ES-I3 (cell line): ENCODE data around the gene SYTL1.
"Not testable (repeated sequence)": the region's sequence is repeated elsewhere in the genome, so short reads cannot be mapped to it uniquely, and the experiment has no call there.

Source experiments
- H3K36me3 ChIP-seq: 2 replicates; pipeline ENCODE4 v1.6.1; 2013; ENCODE audit warnings: mild to moderate bottlenecking, low read length, control low read depth, moderate library complexity; ENCODE audit not compliant: insufficient read depth
- H3K4me1 ChIP-seq: 2 replicates; pipeline ENCODE4 v1.6.1; 2013; ENCODE audit warnings: mild to moderate bottlenecking, control low read depth, low read length; ENCODE audit not compliant: insufficient read depth
- H3K9ac ChIP-seq: 2 replicates; pipeline ENCODE4 v1.6.1; 2013; ENCODE audit warnings: low read depth, mild to moderate bottlenecking, low read length, moderate library complexity
- H3K9me3 ChIP-seq: 2 replicates; pipeline ENCODE4 v1.6.1; 2013; ENCODE audit warnings: mild to moderate bottlenecking, low read length, moderate library complexity; ENCODE audit not compliant: control insufficient read depth, insufficient read depth

SYTL1 gene

GRCh38 chr1:27372808-27373690, 31.2 kb downstream of the SYTL1 start:
- no peaks in the 10 kb centered on the region for H3K36me3 ChIP-seq
- H3K4me1 ChIP-seq, result no peaks in the 10 kb centered on the region; the same call in 1 of the 2 replicates
- H3K9ac ChIP-seq, result no peak overlapping the region
- no peaks in the 10 kb centered on the region for H3K9me3 ChIP-seq

GRCh38 chr1:27374362-27375086, 32.7 kb downstream of the SYTL1 start, which contains the start of gene FCN3:
TSS of gene FCN3 (minus strand) at chr1:27374824. CDS start at chr1:27374818, 6 bp downstream.
- Histone ChIP-seq H3K36me3 (no peaks in the 10 kb centered on the region), H3K9me3 (no peaks in the 10 kb centered on the region), H3K4me1 (no peaks in the 10 kb centered on the region; the same call in 1 of the 2 replicates), H3K9ac (no peak within 1 kb of the TSS)

- no peaks in the 10 kb centered on the region for H3K9me3 ChIP-seq
- no peaks in the 10 kb centered on the region for H3K4me1 ChIP-seq
- no peaks in the 10 kb centered on the region for H3K36me3 ChIP-seq
- H3K9ac ChIP-seq, result no peak overlapping the region
Measured at GRCh38 chr1:27377760-27378495, 36.1 kb downstream of the SYTL1 start.

- Histone ChIP-seq H3K36me3 (no peaks in the 10 kb centered on the region), H3K4me1 (no peaks in the 10 kb centered on the region), H3K9ac (no peak overlapping the region), H3K9me3 (no peaks in the 10 kb centered on the region)
Measured at GRCh38 chr1:27379564-27380122, 37.8 kb downstream of the SYTL1 start.

GRCh38 chr1:27380224-27380623, 38.4 kb downstream of the SYTL1 start:
- no peak overlapping the region for H3K9ac ChIP-seq
- no peaks in the 10 kb centered on the region for H3K4me1 ChIP-seq
- H3K9me3 ChIP-seq, result no peaks in the 10 kb centered on the region
- H3K36me3 ChIP-seq, result no peaks in the 10 kb centered on the region

- no peaks in the 10 kb centered on the region for H3K4me1 ChIP-seq
- no peak overlapping the region for H3K9ac ChIP-seq
- H3K36me3 ChIP-seq, result no peaks in the 10 kb centered on the region
- no peaks in the 10 kb centered on the region for H3K9me3 ChIP-seq
Measured at GRCh38 chr1:27380766-27381733, 39.2 kb downstream of the SYTL1 start.

- no peaks in the 10 kb centered on the region for H3K9me3 ChIP-seq
- H3K4me1 ChIP-seq, result no peaks in the 10 kb centered on the region
- H3K36me3 ChIP-seq, result no peaks in the 10 kb centered on the region
- no peak overlapping the region for H3K9ac ChIP-seq
Measured at GRCh38 chr1:27381969-27382762, 40.3 kb downstream of the SYTL1 start.

GRCh38 chr1:27383039-27383605, 41.3 kb downstream of the SYTL1 start, which contains the start of gene CD164L2:
TSS of gene CD164L2 (minus strand) at chr1:27383333. CDS start at chr1:27383239, 94 bp downstream.
- no peaks in the 10 kb centered on the region for H3K36me3 ChIP-seq
- H3K9ac ChIP-seq, result peak within 1 kb of the TSS; percentile 37; the same call in 1 of the 2 replicates
- H3K9me3 ChIP-seq, result no peaks in the 10 kb centered on the region
- H3K4me1 ChIP-seq, result no peaks in the 10 kb centered on the region

GRCh38 chr1:27383661-27384060, 41.8 kb downstream of the SYTL1 start:
- no peaks in the 10 kb centered on the region for H3K4me1 ChIP-seq
- no peaks in the 10 kb centered on the region for H3K36me3 ChIP-seq
- H3K9ac ChIP-seq, result peak overlapping the region; percentile 37; the same call in 1 of the 2 replicates

GRCh38 chr1:27384797-27385196, 43.0 kb downstream of the SYTL1 start:
- H3K4me1 ChIP-seq, H3K9me3 ChIP-seq, H3K36me3 ChIP-seq, H3K9ac ChIP-seq: not testable (repeated sequence)

More at GRCh38 chr1:27383661-27384060, 41.8 kb downstream of the SYTL1 start:
- no peaks in the 10 kb centered on the region for H3K9me3 ChIP-seq

GRCh38 chr1:27388337-27389005, 46.6 kb downstream of the SYTL1 start:
- H3K36me3 ChIP-seq, result no peaks in the 10 kb centered on the region
- H3K9me3 ChIP-seq, result no peaks in the 10 kb centered on the region
- H3K4me1 ChIP-seq, result peaks cover 6% of the 10 kb centered on the region; the same call in 1 of the 2 replicates
- H3K9ac ChIP-seq, result no peak overlapping the region
